ENCODE measurements around the gene ADAMTSL2.

The ADAMTSL2 gene

GRCh38 chr9:133534346-133535291 lies at the start of gene ADAMTSL2:
Gene ADAMTSL2 (plus strand): TSS chr9:133534704. CDS start chr9:133536713, 2,009 bp downstream.
- DNase-seq (ENCODE audit: low read depth in 2 of 2, low spot score in 1 of 2): peak; percentile 14 to 59

GRCh38 chr9:133485531-133486260 lies 48.8 kb upstream of the ADAMTSL2 start:
- no peak for DNase-seq (ENCODE audit: low read depth in 2 of 2, low spot score in 1 of 2)

GRCh38 chr9:133487331-133487725 lies 47.2 kb upstream of the ADAMTSL2 start:
- DNase-seq (ENCODE audit: low read depth in 2 of 2, low spot score in 1 of 2): no peak

GRCh38 chr9:133488686-133489252 lies 45.7 kb upstream of the ADAMTSL2 start:
- DNase-seq (ENCODE audit: low read depth in 2 of 2, low spot score in 1 of 2): no peak

GRCh38 chr9:133489253-133490190 lies 45.0 kb upstream of the ADAMTSL2 start:
- DNase-seq (ENCODE audit: low read depth in 2 of 2, low spot score in 1 of 2): no peak

- no peak for DNase-seq (ENCODE audit: low read depth in 2 of 2, low spot score in 1 of 2)
Observed at GRCh38 chr9:133490201-133490681, 44.3 kb upstream of the ADAMTSL2 start.

- no peak for DNase-seq (ENCODE audit: low read depth in 2 of 2, low spot score in 1 of 2)
Observed at GRCh38 chr9:133490865-133491655, 43.4 kb upstream of the ADAMTSL2 start.

- no peak for DNase-seq (ENCODE audit: low read depth in 2 of 2, low spot score in 1 of 2)
Observed at GRCh38 chr9:133491656-133491925, 42.9 kb upstream of the ADAMTSL2 start.

GRCh38 chr9:133492061-133493021 lies 42.2 kb upstream of the ADAMTSL2 start:
- no peak for DNase-seq (ENCODE audit: low read depth in 2 of 2, low spot score in 1 of 2)

GRCh38 chr9:133493428-133493827 lies 41.1 kb upstream of the ADAMTSL2 start:
- no peak for DNase-seq (ENCODE audit: low read depth in 2 of 2, low spot score in 1 of 2)

GRCh38 chr9:133493845-133494540 lies 40.5 kb upstream of the ADAMTSL2 start:
- no peak for DNase-seq (ENCODE audit: low read depth in 2 of 2, low spot score in 1 of 2)

GRCh38 chr9:133494636-133495326 lies 39.7 kb upstream of the ADAMTSL2 start:
- no peak for DNase-seq (ENCODE audit: low read depth in 2 of 2, low spot score in 1 of 2)

GRCh38 chr9:133495327-133496293 lies 38.9 kb upstream of the ADAMTSL2 start:
- DNase-seq (ENCODE audit: low read depth in 2 of 2, low spot score in 1 of 2): no peak

- DNase-seq (ENCODE audit: low read depth in 2 of 2, low spot score in 1 of 2): no peak
Observed at GRCh38 chr9:133496861-133497842, 37.4 kb upstream of the ADAMTSL2 start.

All from stimulated activated CD8-positive, alpha-beta memory T cell treated with anti-CD3 and anti-CD28 coated beads, Interleukin-4, amount 100 ng/mL, for 4 hours (primary cell).